Mesothelial cell of epicardium (in vitro differentiated cells): Measurements from ENCODE around the gene USP22. TPM values are rescaled to one million over a fixed set of nuclear protein-coding genes. Genes with fewer than 3 reads are reported as not detected.
"Not testable (repeated sequence)": the region's sequence is repeated elsewhere in the genome, so short reads cannot be mapped to it uniquely, and the experiment has no call there.

Experiments used
- DNase-seq, 2 experiments: peaks; one replicate each; pipeline ENCODE4 v3.0.0; 2021; ENCODE audit warnings: low spot score in 2 of 2; ENCODE audit not compliant: unreplicated experiment in 2 of 2
- H3K27ac Mint-ChIP-seq: 2 replicates; pipeline ENCODE4 v1.8.0; 2021; ENCODE audit warnings: mixed read lengths
- H3K27me3 Mint-ChIP-seq: 2 replicates; pipeline ENCODE4 v1.8.0; 2021; ENCODE audit warnings: low read depth, mixed read lengths
- H3K36me3 Mint-ChIP-seq: 2 replicates; pipeline ENCODE4 v1.8.0; 2021; ENCODE audit warnings: mixed read lengths
- H3K4me1 Mint-ChIP-seq: 2 replicates; pipeline ENCODE4 v1.8.0; 2021; ENCODE audit warnings: mixed read lengths
- H3K4me3 Mint-ChIP-seq: 2 replicates; pipeline ENCODE4 v1.8.0; 2021; ENCODE audit warnings: mild to moderate bottlenecking, moderate library complexity, mixed read lengths
- H3K9me3 Mint-ChIP-seq: 2 replicates; pipeline ENCODE4 v1.8.0; 2021; ENCODE audit warnings: mixed read lengths
- CTCF ChIP-seq: fragments of 200-600 bp; sonication (generic); IDR thresholded peaks from one replicate; pipeline ENCODE4 v1.5.0; 2021; ENCODE audit warnings: antibody characterized with exemption; ENCODE audit not compliant: unreplicated experiment
- total RNA-seq: library from RNA; stranded (reverse); gene quantifications from 3 replicates; pipeline ENCODE4 v1.2.1, GENCODE V29; 2021

The USP22 gene
- total RNA-seq: 333 to 348 TPM (median 347 TPM) in 3 replicates

GRCh38 chr17:21042458-21043295, at the start of gene USP22:
TSS of gene USP22 (minus strand) at chr17:21043011. CDS start at chr17:21042835, 176 bp downstream.
- Mint-ChIP-seq H3K9me3 (no peaks in the 10 kb centered on the region), H3K27ac (peak within 1 kb of the TSS; percentile 95)

GRCh38 chr17:21090902-21091618, 48.2 kb upstream of the USP22 start:
- Mint-ChIP-seq H3K9me3 (no peaks in the 10 kb centered on the region), H3K27ac (no peak overlapping the region), H3K4me1 (no peaks in the 10 kb centered on the region), H3K36me3 (no peaks in the 10 kb centered on the region), H3K4me3 (no peak overlapping the region), H3K27me3 (no peaks in the 10 kb centered on the region)
- no peak for TF ChIP-seq CTCF
- DNase-seq: no peak

More at GRCh38 chr17:21042458-21043295, at the start of gene USP22:
- Mint-ChIP-seq H3K36me3 (peaks cover under 1% of the 10 kb centered on the region), H3K4me3 (peak within 1 kb of the TSS; percentile 96), H3K27me3 (no peaks in the 10 kb centered on the region), H3K4me1 (peaks cover 27% of the 10 kb centered on the region)
- no peak for TF ChIP-seq CTCF
- DNase-seq: peak in 1 of 2 experiments; percentile 96

- Mint-ChIP-seq H3K9me3 (no peaks in the 10 kb centered on the region), H3K4me3 (no peak overlapping the region), H3K27ac (no peak overlapping the region), H3K27me3 (no peaks in the 10 kb centered on the region), H3K4me1 (no peaks in the 10 kb centered on the region), H3K36me3 (no peaks in the 10 kb centered on the region)
- DNase-seq: no peak
- TF ChIP-seq CTCF: no peak
These were observed 47.4 kb upstream of the USP22 start for GRCh38 chr17:21089933-21090901.

- Mint-ChIP-seq H3K36me3 (no peaks in the 10 kb centered on the region), H3K27ac (no peak overlapping the region), H3K27me3 (peaks cover 6% of the 10 kb centered on the region), H3K4me1 (no peaks in the 10 kb centered on the region), H3K9me3 (no peaks in the 10 kb centered on the region), H3K4me3 (no peak overlapping the region)
- no peak for TF ChIP-seq CTCF
- DNase-seq: no peak
These were observed 46.3 kb upstream of the USP22 start for GRCh38 chr17:21089145-21089544.

- peaks cover 10% of the 10 kb centered on the region for H3K27me3 Mint-ChIP-seq
- H3K9me3 Mint-ChIP-seq: peaks cover 5% of the 10 kb centered on the region
- no peak overlapping the region for H3K27ac Mint-ChIP-seq
- no peak for TF ChIP-seq CTCF
- H3K36me3 Mint-ChIP-seq: no peaks in the 10 kb centered on the region
- DNase-seq: no peak
- H3K4me1 Mint-ChIP-seq: no peaks in the 10 kb centered on the region
- no peak overlapping the region for H3K4me3 Mint-ChIP-seq
These were observed 42.9 kb upstream of the USP22 start for GRCh38 chr17:21085707-21086106.

GRCh38 chr17:21085280-21085679, 42.5 kb upstream of the USP22 start:
- H3K27ac Mint-ChIP-seq, H3K9me3 Mint-ChIP-seq, DNase-seq, H3K4me1 Mint-ChIP-seq, H3K4me3 Mint-ChIP-seq, H3K36me3 Mint-ChIP-seq: not testable (repeated sequence)
- H3K27me3 Mint-ChIP-seq: peaks cover 10% of the 10 kb centered on the region
